Esophagus muscularis mucosa (tissue), 4 donors: ENCODE measurements around the gene CCDC9B. TPM values are rescaled to one million over a fixed set of nuclear protein-coding genes. Genes with fewer than 3 reads are reported as not detected.

ENCODE experiments used
- DNase-seq: peaks from one replicate; pipeline ENCODE4 v3.0.0-alpha.2; 2017; ENCODE audit errors: extremely low spot score
- H3K27ac ChIP-seq, 4 donors: fragments of 200-600 bp; sonication (generic); replicated peaks in 1 of 4; 1 replicate in 3 of 4; 2 replicates in 1 of 4; pipeline ENCODE4 v1.5.1; 2016 to 2019; ENCODE audit warnings: mild to moderate bottlenecking in 1 of 4
- H3K27me3 ChIP-seq, 4 donors: fragments of 200-600 bp; sonication (generic); one replicate each; pipeline versions ENCODE4 v1.5.1 to v1.6.0; 2016 to 2019
- H3K36me3 ChIP-seq, 4 donors: fragments of 200-600 bp; sonication (generic); one replicate each; pipeline ENCODE4 v1.5.1; 2016 to 2019
- H3K4me1 ChIP-seq, 4 donors: fragments of 200-600 bp; sonication (generic); one replicate each; pipeline ENCODE4 v1.5.1; 2016 to 2019
- H3K4me3 ChIP-seq, 4 donors: fragments of 200-600 bp; sonication (generic); 1 replicate in 2 of 4; 2 replicates in 2 of 4; pipeline ENCODE4 v1.5.1; 2016 to 2019; ENCODE audit warnings: mild to moderate bottlenecking in 4 of 4, moderate library complexity in 1 of 4
- H3K9me3 ChIP-seq, 4 donors: fragments of 200-600 bp; sonication (generic); 1 replicate in 3 of 4; 2 replicates in 1 of 4; pipeline ENCODE4 v1.5.1; 2016 to 2019
- CTCF ChIP-seq, 3 experiments: fragments of 200-600 bp in 2 of 3; fragments of 450-650 bp in 1 of 3; sonication (generic) in 2 of 3; IDR thresholded peaks; one replicate each; pipeline ENCODE4 v1.5.1; 2017 to 2019; ENCODE audit warnings: antibody characterized with exemption in 3 of 3, mild to moderate bottlenecking in 2 of 3, moderate library complexity in 1 of 3
- EP300 ChIP-seq: sonication (generic); formaldehyde crosslinking; IDR thresholded peaks from one replicate; pipeline ENCODE4 v1.6.1; 2017; ENCODE audit warnings: antibody characterized with exemption
- POLR2A ChIP-seq: fragments of 450-650 bp; IDR thresholded peaks from one replicate; pipeline ENCODE4 v1.6.1; 2017; ENCODE audit warnings: antibody characterized with exemption, moderate library complexity, mild to moderate bottlenecking, low read depth
- POLR2AphosphoS5 ChIP-seq, 2 donors: sonication (generic); formaldehyde crosslinking; IDR thresholded peaks; one replicate each; pipeline ENCODE4 v1.6.1; 2017; ENCODE audit warnings: antibody characterized with exemption in 2 of 2
- WGBS: methylation state at CpG from one replicate; pipeline ENCODE4 v1.1.5; 2018; 5-methylcytosine and 5-hydroxymethylcytosine counted together
- intact Hi-C: fragments of 100-400 bp; cut with DNase I; formaldehyde crosslinking; loops from one replicate; pipeline ENCODE4 v1.15.1; 2023
- total RNA-seq, 4 donors: library from RNA; depleted of rRNA; stranded (reverse); fragments of >200 nt; gene quantifications; one replicate each; pipeline versions ENCODE4 v1.1.0 to v1.2.1, GENCODE V29; 2016

The CCDC9B gene
- total RNA-seq, 4 donors from 2014 or later: 22.9 to 82.6 (median 56.3) TPM

DNA sequence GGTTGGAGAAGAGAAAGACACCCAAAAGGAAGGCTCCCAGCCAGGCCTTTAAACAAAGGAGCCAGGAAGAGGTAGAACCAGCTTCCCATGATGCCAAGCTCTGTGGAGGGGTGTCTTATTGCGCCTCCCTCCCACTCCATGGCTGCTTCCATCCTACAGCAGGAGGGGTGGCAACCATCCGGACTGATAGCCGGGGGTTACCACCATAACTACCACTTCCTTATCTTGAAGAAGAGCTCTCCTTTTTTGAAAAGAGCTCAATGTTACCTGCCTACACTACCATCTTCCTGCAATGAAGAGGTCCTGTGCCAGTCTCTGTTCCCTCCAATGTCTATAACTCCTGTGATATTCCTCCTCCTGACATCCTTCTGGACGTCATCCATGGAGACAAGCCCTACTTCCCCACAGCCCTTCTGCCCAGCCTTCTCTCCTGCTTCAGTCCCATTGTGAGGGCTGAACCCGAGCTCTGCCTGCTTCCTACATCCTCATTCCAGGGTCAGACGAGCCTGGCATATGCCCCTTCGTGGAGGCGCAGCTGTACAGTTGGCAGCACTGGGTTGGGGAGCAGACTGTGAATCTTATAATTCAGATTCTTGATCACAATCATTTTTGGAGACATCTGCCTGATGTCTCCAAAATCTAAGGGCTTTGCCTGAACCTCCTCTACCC is 8.5 kb downstream of the CCDC9B start:
- H3K36me3 ChIP-seq: peaks cover 8 to 26% (median 24%) of the 10 kb centered on the region in 4 donors
- DNase-seq: no peak
- intact Hi-C loops: no loop called here
- H3K4me3 ChIP-seq: no peak overlapping the region
- TF ChIP-seq POLR2AphosphoS5 (IDR thresholded peaks at IDR 0.05) (no peak), POLR2A (no peak), CTCF (IDR thresholded peaks at IDR 0.05) (no peak), EP300 (no peak)
- WGBS: 73% methylated on average over 8 of the region's 8 CpGs
- H3K27me3 ChIP-seq: no peaks in the 10 kb centered on the region
- H3K9me3 ChIP-seq: no peaks in the 10 kb centered on the region
- peak overlapping the region; percentile 96 to 98 (median 98) for H3K27ac ChIP-seq
- peaks cover 85 to 100% (median 99%) of the 10 kb centered on the region in 4 donors for H3K4me1 ChIP-seq

- Histone ChIP-seq H3K27ac (peak overlapping the region; percentile 96 to 98 (median 98)), H3K27me3 (no peaks in the 10 kb centered on the region), H3K36me3 (peaks cover 8 to 23% (median 18%) of the 10 kb centered on the region in 4 donors), H3K4me3 (no peak overlapping the region), H3K9me3 (no peaks in the 10 kb centered on the region), H3K4me1 (peaks cover 87 to 100% (median 99%) of the 10 kb centered on the region in 4 donors)
- no peak for DNase-seq
- WGBS: 97% methylated on average over 3 of the region's 7 CpGs
- peak in 1 of 2 donors; percentile 31 for TF ChIP-seq POLR2AphosphoS5 (IDR thresholded peaks at IDR 0.05)
- TF ChIP-seq EP300: no peak
- intact Hi-C loops: no loop called here
These were observed 9.1 kb downstream of the CCDC9B start for GRCh38 chr15:40331637-40332036.

DNA sequence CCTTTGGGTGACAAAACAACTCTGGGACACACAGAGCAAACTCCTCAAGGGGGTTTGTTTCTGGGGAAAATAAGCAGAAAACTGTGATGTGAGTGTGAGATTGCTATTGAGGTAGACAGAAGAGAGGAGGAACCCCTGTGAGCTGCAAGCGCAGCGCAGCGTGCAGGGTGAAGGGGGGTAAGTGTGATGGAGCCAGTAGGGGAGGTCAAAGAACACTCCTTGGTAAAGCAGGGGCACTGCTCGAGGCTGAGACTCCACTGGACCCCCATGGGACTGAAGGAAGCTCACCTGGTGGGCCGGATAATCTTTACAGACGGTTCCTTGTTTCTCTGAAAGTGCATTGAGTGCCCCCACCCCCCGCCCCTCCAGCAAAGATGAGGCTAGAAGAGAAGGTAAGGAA is 9.7 kb downstream of the CCDC9B start:
- Histone ChIP-seq H3K4me3 (no peak overlapping the region), H3K4me1 (peaks cover 87 to 100% (median 99%) of the 10 kb centered on the region in 4 donors), H3K9me3 (no peaks in the 10 kb centered on the region), H3K36me3 (peaks cover 7 to 18% (median 12%) of the 10 kb centered on the region in 4 donors), H3K27ac (peak overlapping the region; percentile 96 to 98 (median 98)), H3K27me3 (no peaks in the 10 kb centered on the region)
- WGBS: 89% methylated on average over 7 of the region's 7 CpGs
- TF ChIP-seq CTCF (IDR thresholded peaks at IDR 0.05): no peak
- TF ChIP-seq POLR2AphosphoS5 (IDR thresholded peaks at IDR 0.05): no peak
- TF ChIP-seq POLR2A: no peak
- no peak for TF ChIP-seq EP300
- intact Hi-C loops: no loop called here
- no peak for DNase-seq

GRCh38 chr15:40330368-40330836 is 10.3 kb downstream of the CCDC9B start:
- TF ChIP-seq EP300 (peak; percentile 93), POLR2AphosphoS5 (IDR thresholded peaks at IDR 0.05) (peak; percentile 93 to 95), CTCF (IDR thresholded peaks at IDR 0.05) (peak in 1 of 3 experiments; percentile 12), POLR2A (no peak)
- Histone ChIP-seq H3K4me3 (no peak overlapping the region), H3K9me3 (no peaks in the 10 kb centered on the region), H3K27me3 (no peaks in the 10 kb centered on the region), H3K4me1 (peaks cover 89 to 100% (median 99%) of the 10 kb centered on the region in 4 donors), H3K27ac (peak overlapping the region; percentile 96 to 98 (median 98)), H3K36me3 (peaks cover 1 to 12% (median 6%) of the 10 kb centered on the region in 4 donors)
- WGBS: 32% methylated on average over 5 of the region's 5 CpGs
- DNase-seq: no peak
- intact Hi-C loops: no loop called here

- no peaks in the 10 kb centered on the region for H3K27me3 ChIP-seq
- no peak overlapping the region for H3K4me3 ChIP-seq
- intact Hi-C loops: no loop called here
- DNase-seq: no peak
- peaks cover 89 to 100% (median 99%) of the 10 kb centered on the region in 4 donors for H3K4me1 ChIP-seq
- H3K36me3 ChIP-seq: peaks cover 0 to 6% (median under 1%) of the 10 kb centered on the region in 4 donors
- H3K27ac ChIP-seq: peak overlapping the region; percentile 96 to 98 (median 98)
- WGBS: 62% methylated on average over 7 of the region's 7 CpGs
- TF ChIP-seq POLR2A (no peak), CTCF (IDR thresholded peaks at IDR 0.05) (no peak), EP300 (peak; percentile 82)
- H3K9me3 ChIP-seq: no peaks in the 10 kb centered on the region
These were observed 10.9 kb downstream of the CCDC9B start for GRCh38 chr15:40329804-40330203.
